Smooth muscle cell (in vitro differentiated cells): ENCODE data around the gene SMIM8. TPM values are rescaled to one million over a fixed set of nuclear protein-coding genes. Genes with fewer than 3 reads are reported as not detected.
A peak's percentile ranks its signal among the peaks of the same experiment; 100 is the strongest.
"Not testable (repeated sequence)": the region's sequence is repeated elsewhere in the genome, so short reads cannot be mapped to it uniquely, and the experiment has no call there.

Experiments
- DNase-seq: peaks from one replicate; lab custom pipeline; 2025; ENCODE audit not compliant: unreplicated experiment; lab: John Stamatoyannopoulos, UW
- H2AFZ ChIP-seq: fragments of 200-600 bp; sonication (generic); 2 replicates; pipeline ENCODE4 v1.6.0; 2016; ENCODE audit warnings: antibody characterized with exemption, low read depth, mild to moderate bottlenecking
- H3F3A ChIP-seq: fragments of 200-600 bp; sonication (generic); 2 replicates; pipeline ENCODE4 v1.6.0; 2017; ENCODE audit warnings: antibody characterized with exemption, low read depth
- H3K27ac ChIP-seq: fragments of 200-600 bp; sonication (generic); 2 replicates; pipeline ENCODE4 v1.5.1; 2016; ENCODE audit warnings: low read depth, mild to moderate bottlenecking
- H3K27me3 ChIP-seq: fragments of 200-600 bp; sonication (generic); 2 replicates; pipeline ENCODE4 v1.6.1; 2016; ENCODE audit warnings: low read depth, mild to moderate bottlenecking
- H3K36me3 ChIP-seq: fragments of 200-600 bp; sonication (generic); 2 replicates; pipeline ENCODE4 v1.5.1; 2016; ENCODE audit warnings: low read depth
- H3K4me1 ChIP-seq: fragments of 200-600 bp; sonication (generic); 2 replicates; pipeline ENCODE4 v1.5.1; 2016; ENCODE audit warnings: low read depth
- H3K4me2 ChIP-seq: fragments of 200-600 bp; sonication (generic); 2 replicates; pipeline ENCODE4 v1.6.0; 2016; ENCODE audit warnings: mild to moderate bottlenecking
- H3K4me3 ChIP-seq: fragments of 200-600 bp; sonication (generic); 2 replicates; pipeline ENCODE4 v1.5.1; 2016; ENCODE audit warnings: mild to moderate bottlenecking
- H3K79me2 ChIP-seq: fragments of 200-600 bp; sonication (generic); 2 replicates; pipeline ENCODE4 v1.6.0; 2016; ENCODE audit warnings: low read depth, mild to moderate bottlenecking
- H3K9ac ChIP-seq: fragments of 200-600 bp; sonication (generic); 2 replicates; pipeline ENCODE4 v1.6.0; 2016; ENCODE audit warnings: low read depth
- H3K9me3 ChIP-seq: fragments of 200-600 bp; sonication (generic); replicated peaks from 2 replicates; pipeline ENCODE4 v1.5.1; 2016; ENCODE audit warnings: low read depth
- H4K20me1 ChIP-seq: fragments of 200-600 bp; sonication (generic); 2 replicates; pipeline ENCODE4 v1.6.0; 2016; ENCODE audit warnings: low read depth
- WGBS: methylation state at CpG from one replicate; pipeline ENCODE4 v1.1.7; 2016; ENCODE audit warnings: low lambda C conversion rate; 5-methylcytosine and 5-hydroxymethylcytosine counted together
- polyA plus RNA-seq: library from polyadenylated mRNA; unstranded; fragments of >200 nt; fragmentation: Nextera tagmentation; extraction: Ambion mirVana; gene quantifications from 2 replicates; pipeline ENCODE4 v1.2.1, GENCODE V29; 2016
- total RNA-seq: library from RNA; depleted of rRNA; stranded (reverse); fragments of >200 nt; gene quantifications from 2 replicates; pipeline ENCODE4 v1.2.3, GENCODE V29; 2014
- TF ChIP-seq, protein P1 (sequence below): fragments of 200-600 bp; sonication (generic); IDR thresholded peaks from 2 replicates; pipeline ENCODE4 v1.5.1; 2017; ENCODE audit warnings: borderline replicate concordance, mild to moderate bottlenecking, antibody characterized with exemption; ENCODE audit not compliant: insufficient read depth, poor library complexity, severe bottlenecking

SMIM8 gene
- total and polyA plus RNA-seq, 2 experiments from 2014 or later = 8.0 to 9.3 TPM

DNA sequence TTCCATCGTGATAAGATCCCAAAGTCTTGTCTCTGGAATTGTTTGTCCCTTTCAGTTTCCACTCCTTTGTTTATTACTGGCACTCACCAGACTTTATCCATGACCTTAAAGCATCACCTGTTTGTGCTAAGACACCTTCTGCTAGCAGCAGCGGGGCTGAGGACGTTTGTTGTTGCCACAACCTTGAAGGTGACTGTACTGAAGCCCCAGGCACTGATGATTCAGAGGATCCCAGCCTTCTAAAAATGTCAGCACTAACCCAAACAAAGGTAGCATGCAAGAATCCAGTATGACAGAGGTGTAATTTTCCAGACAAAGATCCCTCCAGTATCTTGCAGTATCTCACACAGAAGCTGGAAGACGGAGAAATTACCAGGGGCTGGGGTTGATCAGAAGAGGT, 28.9 kb upstream of the SMIM8 start:
- H3K27me3 ChIP-seq = no peaks in the 10 kb centered on the region
- no peaks in the 10 kb centered on the region for H4K20me1 ChIP-seq
- H3K79me2 ChIP-seq = no peaks in the 10 kb centered on the region
- H3K4me1 ChIP-seq = no peaks in the 10 kb centered on the region
- H3K9ac ChIP-seq = no peak overlapping the region
- no peaks in the 10 kb centered on the region for H3K36me3 ChIP-seq
- no peaks in the 10 kb centered on the region for H3K9me3 ChIP-seq
- no peaks in the 10 kb centered on the region for H3F3A ChIP-seq
- DNase-seq = no peak
- no peak overlapping the region for H2AFZ ChIP-seq
- no peak overlapping the region for H3K4me2 ChIP-seq
- no peak overlapping the region for H3K4me3 ChIP-seq
- 76% methylated on average over 4 of the region's 4 CpGs for WGBS
- TF ChIP-seq, protein P1, sequence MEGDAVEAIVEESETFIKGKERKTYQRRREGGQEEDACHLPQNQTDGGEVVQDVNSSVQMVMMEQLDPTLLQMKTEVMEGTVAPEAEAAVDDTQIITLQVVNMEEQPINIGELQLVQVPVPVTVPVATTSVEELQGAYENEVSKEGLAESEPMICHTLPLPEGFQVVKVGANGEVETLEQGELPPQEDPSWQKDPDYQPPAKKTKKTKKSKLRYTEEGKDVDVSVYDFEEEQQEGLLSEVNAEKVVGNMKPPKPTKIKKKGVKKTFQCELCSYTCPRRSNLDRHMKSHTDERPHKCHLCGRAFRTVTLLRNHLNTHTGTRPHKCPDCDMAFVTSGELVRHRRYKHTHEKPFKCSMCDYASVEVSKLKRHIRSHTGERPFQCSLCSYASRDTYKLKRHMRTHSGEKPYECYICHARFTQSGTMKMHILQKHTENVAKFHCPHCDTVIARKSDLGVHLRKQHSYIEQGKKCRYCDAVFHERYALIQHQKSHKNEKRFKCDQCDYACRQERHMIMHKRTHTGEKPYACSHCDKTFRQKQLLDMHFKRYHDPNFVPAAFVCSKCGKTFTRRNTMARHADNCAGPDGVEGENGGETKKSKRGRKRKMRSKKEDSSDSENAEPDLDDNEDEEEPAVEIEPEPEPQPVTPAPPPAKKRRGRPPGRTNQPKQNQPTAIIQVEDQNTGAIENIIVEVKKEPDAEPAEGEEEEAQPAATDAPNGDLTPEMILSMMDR = no peak
- peak overlapping the region; percentile 25 for H3K27ac ChIP-seq

GRCh38 chr6:87297119-87297518, 25.3 kb upstream of the SMIM8 start:
- no peaks in the 10 kb centered on the region for H3K27me3 ChIP-seq
- no peak overlapping the region for H3K27ac ChIP-seq
- TF ChIP-seq, protein P1 = no peak
- H3K4me1 ChIP-seq = no peaks in the 10 kb centered on the region
- H3K4me2 ChIP-seq = no peak overlapping the region
- H3F3A ChIP-seq = no peaks in the 10 kb centered on the region
- no peaks in the 10 kb centered on the region for H4K20me1 ChIP-seq
- H2AFZ ChIP-seq = no peak overlapping the region
- no peaks in the 10 kb centered on the region for H3K79me2 ChIP-seq
- no peak overlapping the region for H3K4me3 ChIP-seq
- H3K9ac ChIP-seq = no peak overlapping the region
- WGBS = 93% methylated on average over 1 of the region's 1 CpG
- no peak for DNase-seq
- no peaks in the 10 kb centered on the region for H3K36me3 ChIP-seq
- no peaks in the 10 kb centered on the region for H3K9me3 ChIP-seq

DNA sequence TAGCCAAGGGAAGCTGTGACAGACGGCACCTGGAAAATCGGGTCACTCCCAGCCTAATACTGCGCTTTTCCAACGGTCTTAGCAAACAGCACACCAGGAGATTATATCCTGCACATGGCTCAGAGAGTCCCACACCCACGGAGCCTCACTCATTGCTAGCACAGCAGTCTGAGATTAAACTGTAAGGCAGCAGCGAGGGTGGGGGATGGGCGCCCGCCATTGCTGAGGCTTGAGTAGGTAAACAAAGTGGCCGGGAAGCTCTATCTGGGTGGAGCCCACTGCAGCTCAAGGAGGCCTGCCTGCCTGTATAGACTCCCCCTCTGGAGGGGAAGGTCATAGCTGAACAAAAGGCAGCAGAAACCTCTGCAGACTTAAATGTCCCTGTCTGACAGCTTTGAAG, 21.1 kb upstream of the SMIM8 start:
- not testable (repeated sequence) for H3K4me1 ChIP-seq, H3K4me3 ChIP-seq, DNase-seq, H3K27me3 ChIP-seq, H3F3A ChIP-seq, H2AFZ ChIP-seq, H3K4me2 ChIP-seq, H3K27ac ChIP-seq, H4K20me1 ChIP-seq, H3K9me3 ChIP-seq, H3K79me2 ChIP-seq, H3K9ac ChIP-seq, H3K36me3 ChIP-seq
- WGBS = 85% methylated on average over 9 of the region's 9 CpGs

DNA sequence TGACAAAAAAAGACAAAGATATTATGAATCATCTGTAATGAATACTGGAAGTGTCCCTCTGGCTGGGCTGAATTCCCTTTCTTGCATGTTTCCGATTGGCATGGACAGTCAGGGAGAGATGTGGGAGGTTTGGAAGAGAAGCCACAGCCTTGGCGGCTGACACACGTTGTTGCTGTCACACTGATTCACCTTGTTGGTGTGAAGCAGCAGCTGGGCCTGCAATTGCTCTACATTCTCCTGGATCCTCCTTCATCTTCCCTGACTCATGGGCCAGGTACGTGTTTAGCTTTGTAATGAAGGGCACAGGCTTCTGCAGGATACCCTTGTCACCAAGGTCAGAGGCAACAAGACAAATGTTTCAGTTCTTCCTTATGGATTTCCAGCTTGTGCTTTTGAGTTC, 13.4 kb upstream of the SMIM8 start:
- H3K27ac ChIP-seq = no peak overlapping the region
- no peak overlapping the region for H3K4me2 ChIP-seq
- peaks cover 7% of the 10 kb centered on the region for H3K27me3 ChIP-seq
- no peak for DNase-seq
- H4K20me1 ChIP-seq = no peaks in the 10 kb centered on the region
- no peaks in the 10 kb centered on the region for H3K36me3 ChIP-seq
- H3K9ac ChIP-seq = no peak overlapping the region
- H3K79me2 ChIP-seq = no peaks in the 10 kb centered on the region
- no peak overlapping the region for H3K4me3 ChIP-seq
- no peaks in the 10 kb centered on the region for H3K4me1 ChIP-seq
- TF ChIP-seq, protein P1 = no peak
- 74% methylated on average over 4 of the region's 4 CpGs for WGBS
- H3K9me3 ChIP-seq = no peaks in the 10 kb centered on the region
- H2AFZ ChIP-seq = no peak overlapping the region
- H3F3A ChIP-seq = no peaks in the 10 kb centered on the region
